Measurements from ENCODE around the gene NR1H4.

DNA sequence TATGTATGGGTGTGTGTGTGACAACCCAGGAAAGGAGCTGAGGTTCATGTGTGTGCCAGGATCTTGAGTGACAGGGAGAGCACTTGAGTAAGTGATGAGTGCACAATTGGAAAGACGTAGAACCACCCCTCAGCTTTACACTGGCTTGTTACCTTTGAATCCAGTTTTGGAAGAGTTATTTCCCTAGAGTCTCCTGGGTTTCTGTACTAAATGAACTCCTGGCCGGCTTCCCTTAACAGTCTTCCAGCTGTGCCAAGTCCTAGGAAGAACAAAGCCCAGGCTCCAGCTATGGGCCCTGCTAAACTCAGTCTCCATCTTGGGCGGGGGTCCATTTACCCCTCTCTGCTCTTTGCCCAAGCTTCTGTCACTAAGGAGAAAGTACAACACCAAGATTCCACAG, 19.7 kb upstream of the NR1H4 start:
- TF ChIP-seq GATA2 (CRISPR knock-in tag; IDR thresholded peaks at IDR 0.05) = no peak
- TF ChIP-seq SAP30 (IDR thresholded peaks at IDR 0.05; ENCODE audit: borderline replicate concordance, insufficient read depth, low read depth, low read length, poor library complexity, severe bottlenecking) = no peak
- TF ChIP-seq ZNF24 (IDR thresholded peaks at IDR 0.05) = no peak
- TF ChIP-seq, protein P1, sequence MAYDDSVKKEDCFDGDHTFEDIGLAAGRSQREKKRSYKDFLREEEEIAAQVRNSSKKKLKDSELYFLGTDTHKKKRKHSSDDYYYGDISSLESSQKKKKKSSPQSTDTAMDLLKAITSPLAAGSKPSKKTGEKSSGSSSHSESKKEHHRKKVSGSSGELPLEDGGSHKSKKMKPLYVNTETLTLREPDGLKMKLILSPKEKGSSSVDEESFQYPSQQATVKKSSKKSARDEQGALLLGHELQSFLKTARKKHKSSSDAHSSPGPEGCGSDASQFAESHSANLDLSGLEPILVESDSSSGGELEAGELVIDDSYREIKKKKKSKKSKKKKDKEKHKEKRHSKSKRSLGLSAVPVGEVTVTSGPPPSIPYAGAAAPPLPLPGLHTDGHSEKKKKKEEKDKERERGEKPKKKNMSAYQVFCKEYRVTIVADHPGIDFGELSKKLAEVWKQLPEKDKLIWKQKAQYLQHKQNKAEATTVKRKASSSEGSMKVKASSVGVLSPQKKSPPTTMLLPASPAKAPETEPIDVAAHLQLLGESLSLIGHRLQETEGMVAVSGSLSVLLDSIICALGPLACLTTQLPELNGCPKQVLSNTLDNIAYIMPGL (CRISPR knock-in tag; IDR thresholded peaks at IDR 0.05) = no peak
- TF ChIP-seq, protein P2, sequence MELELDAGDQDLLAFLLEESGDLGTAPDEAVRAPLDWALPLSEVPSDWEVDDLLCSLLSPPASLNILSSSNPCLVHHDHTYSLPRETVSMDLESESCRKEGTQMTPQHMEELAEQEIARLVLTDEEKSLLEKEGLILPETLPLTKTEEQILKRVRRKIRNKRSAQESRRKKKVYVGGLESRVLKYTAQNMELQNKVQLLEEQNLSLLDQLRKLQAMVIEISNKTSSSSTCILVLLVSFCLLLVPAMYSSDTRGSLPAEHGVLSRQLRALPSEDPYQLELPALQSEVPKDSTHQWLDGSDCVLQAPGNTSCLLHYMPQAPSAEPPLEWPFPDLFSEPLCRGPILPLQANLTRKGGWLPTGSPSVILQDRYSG (tag; conservative IDR thresholded peaks at IDR 0.05; ENCODE audit: low read depth) = no peak
- no peak for TF ChIP-seq NFIC (IDR thresholded peaks at IDR 0.05)
- TF ChIP-seq HDAC1 (IDR thresholded peaks at IDR 0.05) = no peak
- TF ChIP-seq, protein P3, sequence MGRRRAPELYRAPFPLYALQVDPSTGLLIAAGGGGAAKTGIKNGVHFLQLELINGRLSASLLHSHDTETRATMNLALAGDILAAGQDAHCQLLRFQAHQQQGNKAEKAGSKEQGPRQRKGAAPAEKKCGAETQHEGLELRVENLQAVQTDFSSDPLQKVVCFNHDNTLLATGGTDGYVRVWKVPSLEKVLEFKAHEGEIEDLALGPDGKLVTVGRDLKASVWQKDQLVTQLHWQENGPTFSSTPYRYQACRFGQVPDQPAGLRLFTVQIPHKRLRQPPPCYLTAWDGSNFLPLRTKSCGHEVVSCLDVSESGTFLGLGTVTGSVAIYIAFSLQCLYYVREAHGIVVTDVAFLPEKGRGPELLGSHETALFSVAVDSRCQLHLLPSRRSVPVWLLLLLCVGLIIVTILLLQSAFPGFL (CRISPR knock-in tag; IDR thresholded peaks at IDR 0.05) = no peak
- no peak for TF ChIP-seq GTF2F1 (IDR thresholded peaks at IDR 0.05; ENCODE audit: low read depth, low read length)

Data from K562 (cell line).